Activated T-helper 1 cell treated with Interleukin-2 at 50 U/mL for 16 hours (primary cell): ENCODE results near the gene CCNJL.
"Not testable (repeated sequence)": the region's sequence is repeated elsewhere in the genome, so short reads cannot be mapped to it uniquely, and the experiment has no call there.

Source experiments
- DNase-seq: peaks from one replicate; pipeline ENCODE4 v3.0.0-alpha.2; 2020; ENCODE audit warnings: low read depth

CCNJL gene

GRCh38 chr5:160260881-160261815 lies 51.2 kb downstream of the CCNJL start:
- no peak for DNase-seq

DNA sequence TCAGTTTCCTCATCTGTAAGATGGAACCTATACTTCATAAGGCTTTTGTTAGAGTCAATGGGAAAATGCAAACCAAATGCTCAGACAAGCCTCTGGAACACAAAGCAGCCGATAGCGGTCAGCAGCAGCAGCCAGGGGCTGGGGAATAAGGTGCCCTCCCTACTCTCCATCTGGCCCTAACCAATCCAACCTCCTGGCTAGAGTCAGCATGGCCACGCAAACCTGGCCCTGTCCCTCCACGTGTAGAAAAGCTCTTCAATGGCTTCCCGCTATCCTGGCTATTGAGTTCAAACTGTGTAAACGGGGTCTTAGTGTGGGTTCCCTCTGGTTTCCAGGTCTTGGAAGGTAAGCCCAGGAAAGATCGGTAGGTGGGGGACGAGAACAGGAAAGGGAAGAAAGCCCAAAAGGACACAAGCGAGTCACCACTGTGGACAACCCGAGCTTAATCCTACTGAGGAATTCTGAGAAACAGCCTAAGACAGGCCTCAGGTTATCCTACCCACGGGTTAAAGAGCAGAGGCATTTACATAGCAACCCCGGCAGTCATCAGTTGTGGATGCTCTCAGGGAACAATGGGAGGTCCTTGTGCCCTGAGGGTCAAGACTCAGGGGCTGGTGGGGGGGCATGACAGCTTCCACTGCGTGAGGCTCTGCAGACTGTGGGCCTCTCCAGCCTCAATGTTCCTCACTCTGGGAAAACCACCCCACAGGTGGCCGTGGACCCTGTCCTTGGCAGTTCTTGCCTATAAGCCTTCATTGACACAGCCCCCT lies 52.2 kb downstream of the CCNJL start:
- DNase-seq: no peak

- no peak for DNase-seq
These were observed 53.0 kb downstream of the CCNJL start for GRCh38 chr5:160259341-160259740.

GRCh38 chr5:160254706-160255105 lies 57.7 kb downstream of the CCNJL start:
- DNase-seq: no peak

- DNase-seq: no peak
These were observed 58.9 kb downstream of the CCNJL start for GRCh38 chr5:160253441-160253840.

DNA sequence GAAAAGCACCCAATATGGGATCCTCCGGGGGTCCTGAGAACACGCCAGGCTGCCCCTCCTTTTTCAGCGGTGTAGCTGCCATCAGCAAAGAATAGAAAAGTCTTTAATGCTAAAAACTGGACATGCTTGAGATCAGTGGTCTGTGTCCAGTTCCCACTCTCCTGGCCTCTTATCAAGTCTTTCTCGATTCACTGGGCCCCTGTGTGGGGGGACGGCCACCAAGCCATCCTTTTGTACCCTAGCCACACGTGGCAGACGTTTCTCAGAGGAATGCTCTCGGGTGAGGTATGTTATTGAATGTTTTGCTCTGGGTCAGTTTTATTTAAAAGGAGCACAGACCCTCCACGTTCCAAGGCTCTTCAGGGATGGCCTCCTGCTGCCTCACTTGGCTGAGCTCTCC lies 59.4 kb downstream of the CCNJL start:
- no peak for DNase-seq

DNA sequence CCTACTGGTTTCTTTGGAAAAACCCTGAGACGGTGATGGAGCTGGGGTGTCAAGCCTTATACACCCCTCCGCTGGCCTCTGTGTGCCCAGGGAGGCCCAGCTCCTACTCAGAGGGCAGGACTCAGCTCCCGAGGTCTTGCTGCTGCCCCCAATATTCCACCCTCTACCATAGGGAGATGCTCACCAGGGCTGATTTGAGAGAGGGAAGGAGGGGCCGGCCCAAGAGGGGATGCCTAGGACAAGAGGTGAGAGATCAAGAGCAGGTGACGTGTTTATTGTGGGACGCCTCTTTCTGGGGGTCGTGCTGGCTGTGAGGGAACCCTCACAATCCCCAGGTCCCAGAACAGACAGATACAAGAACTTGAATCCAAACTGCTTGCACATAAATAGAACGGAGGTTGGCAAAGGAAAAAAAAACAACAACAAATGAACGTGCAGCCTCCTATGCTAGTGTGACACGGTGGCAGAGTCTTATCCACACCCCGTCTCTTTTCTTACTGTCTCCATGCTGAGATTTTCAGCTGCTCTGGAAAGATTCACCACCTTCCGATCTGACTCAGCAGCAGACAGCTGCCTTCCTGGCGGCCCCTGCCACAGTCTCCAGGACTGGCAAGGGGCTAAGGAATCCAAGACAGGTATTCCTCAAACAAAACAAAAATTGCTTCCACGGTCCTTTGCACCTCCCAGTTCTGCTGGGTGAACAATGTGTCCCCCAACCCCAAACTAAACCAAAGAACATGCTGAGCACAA lies 60.8 kb downstream of the CCNJL start:
- no peak for DNase-seq

GRCh38 chr5:160250826-160251225 lies 61.5 kb downstream of the CCNJL start:
- DNase-seq: no peak

DNA sequence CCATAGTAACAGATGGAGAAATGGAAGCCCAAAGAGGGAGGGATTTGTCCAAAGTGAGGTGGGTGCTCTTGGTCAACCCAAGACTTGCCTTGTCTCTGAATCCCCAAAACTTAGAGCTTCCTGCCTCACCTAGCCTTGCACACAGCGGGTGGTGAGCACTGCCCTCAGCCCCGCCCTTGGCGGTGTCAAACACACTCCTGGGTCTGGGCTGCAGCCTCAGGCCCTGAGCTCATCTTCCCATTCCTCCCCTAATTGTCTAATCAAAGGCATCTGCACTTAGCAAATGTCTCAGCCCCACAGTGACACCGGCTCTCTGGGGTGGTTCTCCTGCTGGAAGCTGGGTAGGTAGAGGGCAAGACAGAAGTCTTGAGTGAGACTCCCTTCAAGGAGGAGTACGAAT lies 62.1 kb downstream of the CCNJL start:
- DNase-seq: no peak

GRCh38 chr5:160249570-160249969 lies 62.8 kb downstream of the CCNJL start:
- not testable (repeated sequence) for DNase-seq

DNA sequence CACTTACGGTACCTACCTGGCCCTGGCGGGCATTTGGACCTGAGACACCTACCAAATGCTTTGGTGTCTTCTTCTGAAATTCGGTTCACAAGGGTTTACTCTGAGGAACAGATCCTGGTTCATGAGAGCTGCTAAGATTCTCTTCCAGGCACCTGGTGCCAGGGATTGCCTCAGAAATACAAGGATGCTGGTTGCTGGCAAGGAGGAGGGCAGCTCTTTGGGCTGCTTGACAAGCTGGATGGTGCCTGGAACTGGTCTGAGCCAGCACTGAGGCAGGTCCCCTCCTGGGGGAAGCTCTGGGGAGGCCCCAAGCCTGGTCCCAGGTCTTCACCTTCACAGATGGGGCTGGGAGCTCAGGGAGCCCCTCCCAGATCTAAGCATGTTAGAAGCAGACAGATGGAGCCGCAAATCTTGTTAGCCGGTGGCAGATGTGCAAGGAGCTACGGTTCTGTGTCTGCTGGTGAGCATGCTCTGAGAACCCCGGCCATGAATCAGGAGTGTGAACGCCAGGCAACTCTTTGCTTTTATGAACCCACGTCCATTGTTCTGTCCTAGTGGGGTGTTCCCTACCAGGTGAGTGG lies 66.8 kb downstream of the CCNJL start:
- DNase-seq: no peak

GRCh38 chr5:160242145-160242544 lies 70.2 kb downstream of the CCNJL start:
- DNase-seq: no peak

DNA sequence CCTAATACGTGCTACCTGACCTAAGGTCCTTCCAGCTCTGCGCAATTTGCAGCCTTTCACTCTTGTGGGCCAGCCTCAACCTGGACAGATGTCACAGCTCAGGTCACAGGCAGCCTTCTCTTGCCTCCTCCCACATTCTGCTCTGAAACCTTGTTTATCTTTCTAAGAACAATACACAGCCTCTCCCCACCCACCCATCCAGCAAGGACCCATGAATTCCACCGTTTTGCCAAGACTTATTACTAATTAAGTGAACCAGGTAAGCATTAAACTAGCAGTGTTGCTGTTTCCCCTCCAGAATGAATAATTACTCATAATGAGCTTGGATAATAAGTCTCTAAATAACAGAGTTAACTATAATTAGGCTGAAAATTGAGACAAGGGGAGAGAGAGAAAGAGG lies 72.0 kb downstream of the CCNJL start:
- no peak for DNase-seq

DNA sequence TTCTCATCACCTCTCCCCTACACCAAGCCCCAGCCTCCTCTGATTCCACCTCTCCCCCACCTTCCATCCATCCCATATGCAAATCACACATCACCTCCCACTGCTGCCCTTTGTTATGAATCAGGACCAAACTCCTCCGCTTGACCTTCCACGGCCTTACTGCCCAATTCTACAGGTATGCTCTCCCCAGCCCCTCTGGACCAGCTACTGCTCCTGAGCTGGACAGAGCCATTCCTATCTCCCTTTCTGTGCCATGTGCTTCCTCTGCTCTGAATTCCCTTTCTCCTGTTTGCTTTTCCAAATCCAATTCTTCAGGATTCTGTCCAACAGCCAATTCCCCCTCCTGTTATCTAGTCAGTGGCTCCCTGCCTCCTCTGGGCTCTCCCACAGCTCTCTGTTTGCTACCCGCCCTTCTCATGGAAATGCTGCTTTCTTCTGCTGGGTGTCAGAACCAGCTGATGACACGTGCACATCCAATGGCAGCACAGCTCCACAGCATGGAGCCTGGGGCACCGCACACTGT lies 74.7 kb downstream of the CCNJL start:
- no peak for DNase-seq

DNA sequence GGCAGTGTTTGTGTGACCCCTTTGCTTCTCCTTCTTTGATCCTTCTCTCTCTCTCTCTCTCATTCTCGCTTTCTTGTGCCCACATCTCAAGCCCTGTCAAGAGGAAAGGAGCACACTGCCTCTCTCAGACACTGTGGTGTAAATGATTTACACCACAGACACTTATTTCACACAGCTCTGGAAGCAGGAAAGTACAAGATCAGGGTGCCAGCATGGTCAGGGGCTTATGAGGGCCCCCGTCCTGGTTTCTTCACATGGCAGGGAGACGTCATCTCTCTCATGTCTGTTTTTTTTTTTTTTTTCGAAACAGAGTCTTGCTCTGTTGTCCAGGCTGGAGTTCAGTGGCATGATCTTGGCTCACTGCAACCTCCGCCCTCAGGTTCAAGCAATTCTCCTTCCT lies 76.6 kb downstream of the CCNJL start:
- DNase-seq: no peak

- no peak for DNase-seq
These were observed 79.1 kb downstream of the CCNJL start for GRCh38 chr5:160233215-160233614.

GRCh38 chr5:160231783-160232342 lies 80.5 kb downstream of the CCNJL start:
- DNase-seq: no peak

DNA sequence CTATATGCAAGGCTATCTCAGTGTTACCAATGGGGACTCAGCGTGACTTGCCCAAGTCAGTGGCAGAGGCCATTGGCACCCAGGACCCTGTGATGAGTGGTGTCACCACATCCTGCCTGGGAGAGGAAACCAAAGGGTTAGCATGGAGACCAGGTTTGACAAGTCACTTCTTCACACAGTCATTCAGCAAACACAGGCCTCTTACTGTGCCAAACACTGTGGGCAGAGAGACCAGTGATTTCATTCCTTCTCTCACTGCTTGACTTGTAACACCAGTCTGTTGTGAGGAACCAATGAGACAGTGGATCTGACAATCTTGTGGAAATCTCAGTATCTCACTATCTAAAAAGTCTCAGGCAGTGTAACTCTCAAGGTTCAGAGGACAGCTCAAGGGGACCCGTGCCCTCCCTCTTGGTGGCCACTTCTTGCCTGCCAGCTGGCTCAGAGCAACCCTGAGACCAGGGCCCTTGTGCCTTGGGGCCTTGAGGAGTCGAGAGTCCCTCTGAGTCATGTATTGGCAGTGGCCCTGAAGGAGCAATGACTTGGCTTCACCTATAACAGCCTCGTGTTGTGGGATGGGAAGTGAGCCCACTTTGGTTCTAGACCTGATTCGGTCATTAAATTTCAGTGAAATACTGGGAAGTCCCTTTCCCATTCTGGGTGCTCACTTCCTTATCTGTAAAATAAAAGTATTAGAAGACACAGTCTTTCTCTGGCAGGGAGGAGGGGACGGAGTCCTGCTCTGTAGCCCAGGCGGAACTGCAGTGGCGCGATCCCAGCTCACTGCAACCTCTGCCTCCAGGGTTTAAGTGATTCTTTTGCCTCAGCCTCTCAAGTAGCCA lies 81.5 kb downstream of the CCNJL start:
- no peak for DNase-seq

GRCh38 chr5:160229190-160229742 lies 83.1 kb downstream of the CCNJL start, which contains the start of gene FABP6:
Gene FABP6, plus strand, starts transcription at chr5:160229506. Its CDS starts 52 bp downstream, at chr5:160229558.
- no peak for DNase-seq

DNA sequence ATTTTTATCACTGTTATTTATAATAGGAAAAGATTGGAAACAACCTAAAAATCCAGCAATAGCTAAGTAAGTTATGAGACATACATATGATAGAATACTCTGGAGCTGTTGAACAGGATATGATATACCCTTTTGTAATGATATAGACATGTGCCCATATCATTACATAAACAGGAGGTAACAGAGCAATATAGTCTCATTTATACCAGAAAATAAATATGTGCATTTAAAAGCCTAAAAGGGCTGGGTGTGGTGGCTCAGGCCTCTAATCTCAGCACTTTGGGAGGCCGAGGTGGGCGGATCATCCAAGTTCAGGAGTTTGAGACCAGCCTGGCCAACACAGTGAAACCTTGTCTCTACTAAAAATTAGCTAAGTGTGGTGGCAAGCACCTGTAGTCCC lies 85.4 kb downstream of the CCNJL start:
- no peak for DNase-seq
